Activated CD4-positive, CD25-positive, alpha-beta regulatory T cell (primary cell): ENCODE measurements around the gene KCNG2.

Experiments used
- DNase-seq, 4 experiments: peaks; one replicate each; lab custom pipeline; 2025; lab: John Stamatoyannopoulos, UW

KCNG2 gene

GRCh38 chr18:79888016-79888415 lies 90.3 kb downstream of the KCNG2 start:
- no peak for DNase-seq

DNA sequence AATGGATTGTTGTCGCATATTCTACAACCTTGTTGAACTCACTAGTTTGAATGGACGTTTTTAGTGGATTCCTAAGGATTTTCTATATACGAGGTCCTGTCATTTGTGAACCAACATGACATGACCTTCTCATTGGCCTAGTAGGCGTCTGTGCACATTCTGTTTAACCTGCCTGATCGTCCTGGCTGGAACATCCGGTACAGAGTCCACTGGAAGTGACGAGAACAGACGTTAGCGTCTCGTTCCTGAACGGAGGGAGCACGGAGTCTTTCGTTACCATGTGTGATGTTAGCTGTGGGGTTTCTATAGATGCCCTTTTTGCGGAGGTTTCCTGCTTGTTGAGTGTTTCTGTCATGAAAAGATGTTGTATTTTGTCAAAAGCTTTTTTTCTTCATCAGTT lies 91.8 kb downstream of the KCNG2 start:
- DNase-seq = no peak

- DNase-seq = no peak
These were observed 92.9 kb downstream of the KCNG2 start for GRCh38 chr18:79890674-79891073.

DNA sequence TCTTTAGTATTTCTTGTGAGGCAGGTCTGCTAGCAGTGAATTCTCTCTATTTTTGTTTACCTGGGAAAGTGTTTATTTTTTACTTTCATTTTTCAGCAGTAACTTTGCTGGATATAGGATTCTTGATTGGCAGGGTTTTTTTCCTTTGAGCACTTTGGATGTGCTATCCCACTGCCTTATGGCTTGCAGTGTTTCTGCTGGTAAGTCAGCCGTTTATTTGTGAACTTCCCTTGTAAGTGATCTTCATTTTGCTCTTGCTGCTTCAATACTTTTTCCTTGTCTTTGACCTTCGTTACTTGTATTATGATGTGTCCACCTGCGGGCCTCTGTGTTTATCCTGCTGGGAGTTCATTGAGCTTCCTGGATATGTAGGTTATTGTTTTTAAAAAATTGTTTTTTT lies 99.0 kb downstream of the KCNG2 start:
- no peak for DNase-seq

- no peak for DNase-seq
These were observed 100.3 kb downstream of the KCNG2 start for GRCh38 chr18:79897940-79898625.

DNA sequence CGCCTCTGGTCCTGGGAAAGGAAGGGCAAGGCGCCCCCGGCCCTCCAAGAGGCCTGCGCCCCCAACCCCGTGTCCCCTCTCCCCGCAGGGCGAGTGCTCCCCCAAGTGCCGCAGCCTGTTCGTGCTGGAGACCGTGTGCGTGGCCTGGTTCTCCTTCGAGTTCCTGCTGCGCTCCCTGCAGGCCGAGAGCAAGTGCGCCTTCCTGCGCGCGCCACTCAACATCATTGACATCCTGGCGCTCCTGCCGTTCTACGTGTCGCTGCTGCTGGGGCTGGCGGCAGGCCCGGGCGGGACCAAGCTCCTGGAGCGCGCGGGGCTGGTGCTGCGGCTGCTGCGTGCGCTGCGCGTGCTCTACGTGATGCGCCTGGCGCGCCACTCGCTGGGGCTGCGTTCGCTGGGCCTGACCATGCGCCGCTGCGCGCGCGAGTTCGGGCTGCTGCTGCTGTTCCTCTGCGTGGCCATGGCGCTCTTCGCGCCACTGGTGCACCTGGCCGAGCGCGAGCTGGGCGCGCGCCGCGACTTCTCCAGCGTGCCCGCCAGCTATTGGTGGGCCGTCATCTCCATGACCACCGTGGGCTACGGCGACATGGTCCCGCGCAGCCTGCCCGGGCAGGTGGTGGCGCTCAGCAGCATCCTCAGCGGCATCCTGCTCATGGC lies 101.3 kb downstream of the KCNG2 start:
- no peak for DNase-seq

GRCh38 chr18:79899609-79900445 lies 102.1 kb downstream of the KCNG2 start:
- DNase-seq = no peak

- DNase-seq = no peak
These were observed 103.2 kb downstream of the KCNG2 start for GRCh38 chr18:79900610-79901570.

DNA sequence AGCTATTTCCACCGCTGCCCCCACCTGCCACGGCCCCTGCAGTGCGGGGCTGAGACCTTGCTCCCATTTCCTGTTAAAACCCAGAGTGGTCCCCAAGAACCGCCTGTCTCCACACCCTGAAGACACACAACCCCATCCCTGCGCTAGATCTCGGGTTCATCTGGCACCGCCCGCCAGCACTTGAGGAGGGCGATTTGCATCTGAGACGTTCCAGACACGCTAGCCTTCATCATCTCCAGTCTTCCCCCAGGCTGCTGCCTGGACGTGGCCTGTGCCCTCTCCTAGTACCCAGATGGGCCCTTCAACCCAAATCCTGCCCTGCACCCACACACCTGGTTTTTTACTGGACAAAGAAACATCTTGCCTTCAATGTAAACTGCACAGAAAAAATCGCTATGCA lies 103.9 kb downstream of the KCNG2 start:
- DNase-seq = no peak

DNA sequence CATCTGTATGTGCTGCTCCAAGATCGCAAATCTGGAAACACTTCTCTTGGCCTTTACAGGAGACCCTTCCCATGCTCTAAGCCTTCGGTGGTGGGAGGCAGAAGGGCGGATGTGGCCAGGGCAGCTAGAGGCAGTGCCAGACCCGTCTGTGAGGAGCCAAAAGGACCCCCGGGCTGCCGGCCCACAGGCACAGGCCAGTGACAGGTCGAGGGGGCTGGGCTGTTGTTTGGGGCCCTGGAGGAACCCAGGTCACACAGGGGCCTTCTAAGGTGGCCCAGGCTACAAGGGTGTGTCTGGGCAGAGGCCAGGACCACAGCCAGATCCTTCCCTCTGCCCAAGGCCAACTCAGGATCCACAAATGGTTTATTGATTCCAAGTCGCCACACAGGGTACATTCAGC lies 104.3 kb downstream of the KCNG2 start:
- DNase-seq = no peak

DNA sequence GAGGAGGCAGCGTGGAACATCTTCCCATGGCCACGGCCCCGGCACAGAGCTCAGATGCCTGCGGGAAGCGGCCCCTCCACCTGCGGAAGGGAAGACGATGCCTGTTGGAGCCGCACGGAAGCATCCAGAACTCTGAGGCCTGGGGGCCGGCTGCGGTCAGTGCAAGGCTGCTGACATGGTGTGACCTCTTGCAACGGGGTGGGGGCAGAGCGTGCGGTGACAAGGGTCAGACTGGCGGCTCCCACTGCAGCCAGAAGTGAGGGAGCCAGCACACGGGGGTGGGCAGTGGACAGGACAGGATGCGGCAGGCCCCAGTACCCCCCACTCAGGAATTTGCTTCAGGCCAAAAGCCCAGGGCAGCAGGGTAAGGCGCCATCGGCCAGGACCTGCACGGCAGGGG lies 104.9 kb downstream of the KCNG2 start:
- DNase-seq = no peak

DNA sequence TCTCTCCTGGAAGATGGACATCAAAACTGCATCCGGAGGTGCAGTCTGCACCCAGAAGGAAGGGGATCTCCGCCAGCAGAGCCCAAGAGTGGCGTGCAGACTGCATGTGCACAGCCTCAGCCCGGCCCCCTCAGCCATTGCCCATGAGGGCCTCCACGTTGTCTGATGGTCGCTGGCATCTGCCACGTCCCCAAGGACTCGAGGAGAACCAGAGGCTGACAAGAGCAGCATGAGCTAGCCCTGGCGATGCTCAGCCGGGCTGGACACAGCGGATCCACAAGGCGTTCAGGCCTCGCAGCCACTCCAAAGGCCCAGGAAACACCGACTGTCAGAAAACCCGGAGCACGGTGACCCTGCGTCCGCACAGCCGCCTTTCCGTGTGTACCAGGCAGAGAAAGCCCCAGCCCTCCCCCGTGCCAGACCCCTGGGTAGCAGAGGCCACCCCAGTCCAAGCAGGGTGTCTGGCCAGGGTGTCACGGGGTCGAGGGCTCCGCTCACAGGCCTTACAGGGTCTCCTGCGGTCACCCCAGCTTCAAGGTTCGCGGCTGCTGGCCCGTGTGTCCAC lies 105.4 kb downstream of the KCNG2 start:
- DNase-seq = no peak

GRCh38 chr18:79903787-79904356 lies 106.1 kb downstream of the KCNG2 start:
- DNase-seq = no peak

- DNase-seq = no peak
These were observed 106.8 kb downstream of the KCNG2 start for GRCh38 chr18:79904357-79905147.

- DNase-seq = no peak
These were observed 107.7 kb downstream of the KCNG2 start for GRCh38 chr18:79905389-79905911.

DNA sequence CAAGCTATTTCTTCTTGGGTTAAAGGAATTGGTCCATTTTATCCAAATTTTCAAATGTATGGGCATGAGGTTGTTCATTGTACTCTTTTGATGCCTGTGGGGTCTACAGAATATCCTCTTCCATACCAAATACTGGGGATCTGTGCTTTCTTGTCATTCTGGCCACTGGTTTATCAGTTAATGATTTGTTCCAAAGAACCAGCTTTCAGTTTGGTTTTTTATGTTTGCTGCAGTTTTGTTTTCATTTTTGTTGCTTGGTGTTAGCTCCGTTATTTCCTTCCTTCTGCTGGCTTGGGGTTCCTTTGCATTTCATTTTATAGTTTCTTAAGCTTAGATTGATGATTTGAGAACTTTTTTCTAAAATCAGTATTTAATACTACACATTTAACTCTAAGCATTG lies 108.3 kb downstream of the KCNG2 start:
- no peak for DNase-seq

DNA sequence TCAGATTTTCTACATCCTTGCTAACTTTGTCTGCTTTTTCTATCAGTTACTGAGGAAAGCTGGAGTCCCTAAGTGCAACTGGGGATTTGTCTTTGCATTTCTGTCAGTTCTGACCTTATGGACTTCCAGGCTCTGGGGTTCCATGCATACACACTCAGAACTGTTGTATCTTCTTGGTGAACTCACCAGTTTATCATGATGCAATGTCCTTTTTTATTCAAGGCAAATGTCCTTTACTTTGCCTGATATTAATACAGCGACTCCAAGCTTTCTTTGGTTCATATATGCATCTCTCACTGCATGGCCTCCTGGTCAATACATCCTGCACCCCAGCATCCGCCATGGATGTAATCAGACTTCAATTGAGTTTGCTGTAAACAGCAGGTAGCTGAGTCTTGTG lies 109.0 kb downstream of the KCNG2 start:
- no peak for DNase-seq

GRCh38 chr18:79910563-79911343 lies 113.0 kb downstream of the KCNG2 start:
- DNase-seq = no peak
